SK-N-SH treated with all-trans-retinoic acid at 6 μM for 48 hours (cell line): Measurements from ENCODE around the gene DPYSL5.

Experiments
- ATAC-seq: fragments of 200-7000 bp; cut with Tn5 transposase; 3 replicates; pipeline ENCODE4 v1.9.1; 2020; ENCODE audit warnings: mild to moderate bottlenecking, moderate library complexity
- ARNTL ChIP-seq: fragments of 450-650 bp; formaldehyde crosslinking; IDR thresholded peaks from 2 replicates; pipeline ENCODE4 v1.5.0; 2020; ENCODE audit warnings: low read depth, mild to moderate bottlenecking, moderate library complexity, borderline replicate concordance
- BACH2 ChIP-seq: fragments of 250-450 bp; sonication (Bioruptor Pico); IDR thresholded peaks from 2 replicates; pipeline ENCODE4 v1.9.0; 2021; ENCODE audit warnings: mild to moderate bottlenecking, borderline replicate concordance
- CREB5 ChIP-seq: fragments of 250-450 bp; sonication (Bioruptor Pico); IDR thresholded peaks from 2 replicates; pipeline ENCODE4 v1.5.1; 2020; ENCODE audit warnings: low read depth, mild to moderate bottlenecking, moderate library complexity
- CSRNP3 ChIP-seq: fragments of 250-450 bp; sonication (Bioruptor Pico); IDR thresholded peaks from 2 replicates; pipeline ENCODE4 v1.5.1; 2021; ENCODE audit warnings: mild to moderate bottlenecking, moderate library complexity
- ESRRG ChIP-seq: fragments of 250-450 bp; sonication (Bioruptor Pico); IDR thresholded peaks from 2 replicates; pipeline ENCODE4 v1.6.1; 2021; ENCODE audit warnings: mild to moderate bottlenecking
- GLIS3 ChIP-seq: fragments of 250-450 bp; sonication (Bioruptor Pico); IDR thresholded peaks from 2 replicates; pipeline ENCODE4 v1.5.0; 2020; ENCODE audit warnings: mild to moderate bottlenecking, moderate library complexity
- OSR1 ChIP-seq: fragments of 250-450 bp; sonication (Bioruptor Pico); IDR thresholded peaks from 2 replicates; pipeline ENCODE4 v1.8.0; 2022; ENCODE audit warnings: moderate library complexity, mild to moderate bottlenecking, inconsistent platforms
- PATZ1 ChIP-seq: fragments of 250-450 bp; sonication (Bioruptor Pico); IDR thresholded peaks from 2 replicates; pipeline ENCODE4 v1.8.0; 2020; ENCODE audit warnings: mild to moderate bottlenecking, moderate library complexity, borderline replicate concordance
- POU6F1 ChIP-seq: fragments of 250-450 bp; sonication (Bioruptor Pico); IDR thresholded peaks from 2 replicates; pipeline ENCODE4 v1.8.0; 2021; ENCODE audit warnings: low read depth, mild to moderate bottlenecking, moderate library complexity, borderline replicate concordance
- PPARA ChIP-seq: fragments of 250-450 bp; sonication (Bioruptor Pico); IDR thresholded peaks from 2 replicates; pipeline ENCODE4 v1.5.0; 2020; ENCODE audit warnings: mild to moderate bottlenecking, borderline replicate concordance
- RARB ChIP-seq: fragments of 250-450 bp; sonication (Bioruptor Pico); IDR thresholded peaks from 2 replicates; pipeline ENCODE4 v1.8.0; 2021; ENCODE audit warnings: mild to moderate bottlenecking, moderate library complexity
- SNAI2 ChIP-seq: fragments of 250-450 bp; sonication (Bioruptor Pico); IDR thresholded peaks from 2 replicates; pipeline ENCODE4 v1.5.0; 2020; ENCODE audit warnings: mild to moderate bottlenecking, moderate library complexity
- TOX ChIP-seq: fragments of 250-450 bp; sonication (Bioruptor Pico); IDR thresholded peaks from 2 replicates; pipeline ENCODE4 v1.8.0; 2021; ENCODE audit warnings: mild to moderate bottlenecking, moderate library complexity, borderline replicate concordance
- TSHZ2 ChIP-seq: fragments of 250-450 bp; sonication (Bioruptor Pico); IDR thresholded peaks from 2 replicates; pipeline ENCODE4 v1.5.0; 2020; ENCODE audit warnings: mild to moderate bottlenecking, moderate library complexity
- ZC3H10 ChIP-seq: fragments of 250-450 bp; sonication (Bioruptor Pico); IDR thresholded peaks from 2 replicates; pipeline ENCODE4 v1.5.1; 2021; ENCODE audit warnings: mild to moderate bottlenecking, moderate library complexity
- ZFP3 ChIP-seq: fragments of 250-450 bp; sonication (Bioruptor Pico); IDR thresholded peaks from 2 replicates; pipeline ENCODE4 v1.5.0; 2020; ENCODE audit warnings: mild to moderate bottlenecking, moderate library complexity
- ZFP30 ChIP-seq: fragments of 450-650 bp; formaldehyde crosslinking; IDR thresholded peaks from 2 replicates; pipeline ENCODE4 v1.5.0; 2022; ENCODE audit warnings: mild to moderate bottlenecking, moderate library complexity
- ZNF565 ChIP-seq: fragments of 450-650 bp; formaldehyde crosslinking; conservative IDR thresholded peaks from 2 replicates; pipeline ENCODE4 v1.5.0; 2020; ENCODE audit warnings: low read depth, mild to moderate bottlenecking, moderate library complexity
- ZNF70 ChIP-seq: fragments of 450-650 bp; formaldehyde crosslinking; IDR thresholded peaks from 2 replicates; pipeline ENCODE4 v1.5.0; 2020; ENCODE audit warnings: mild to moderate bottlenecking, moderate library complexity
- ZNF8 ChIP-seq: fragments of 450-650 bp; formaldehyde crosslinking; IDR thresholded peaks from 2 replicates; pipeline ENCODE4 v1.5.0; 2020; ENCODE audit warnings: mild to moderate bottlenecking, moderate library complexity

The DPYSL5 gene

GRCh38 chr2:26816893-26817292, 31.0 kb upstream of the DPYSL5 start:
- TF ChIP-seq ESRRG (CRISPR knock-in tag) (no peak), RARB (CRISPR knock-in tag) (no peak), SNAI2 (CRISPR knock-in tag) (no peak), OSR1 (CRISPR knock-in tag) (no peak), PPARA (CRISPR knock-in tag) (no peak), PATZ1 (no peak), ZNF70 (no peak), ZNF565 (CRISPR knock-in tag) (no peak), ZFP30 (CRISPR knock-in tag) (no peak), ZNF8 (CRISPR knock-in tag) (no peak), BACH2 (CRISPR knock-in tag) (no peak), GLIS3 (CRISPR knock-in tag) (no peak), ZFP3 (CRISPR knock-in tag) (no peak), TSHZ2 (CRISPR knock-in tag) (no peak), TOX (no peak), ARNTL (CRISPR knock-in tag) (no peak), CSRNP3 (no peak), ZC3H10 (no peak), CREB5 (CRISPR knock-in tag) (no peak), POU6F1 (CRISPR knock-in tag) (no peak)
- no peak for ATAC-seq

- TF ChIP-seq RARB (CRISPR knock-in tag) (no peak), CREB5 (CRISPR knock-in tag) (no peak), ESRRG (CRISPR knock-in tag) (no peak), TSHZ2 (CRISPR knock-in tag) (no peak), ZC3H10 (no peak), CSRNP3 (no peak)
- 0 out of 3 replicates have a peak, but pooled peaks have one; percentile 25 for ATAC-seq
Observed at GRCh38 chr2:26818255-26818654, 29.7 kb upstream of the DPYSL5 start.
